ENCODE measurements around the gene IP6K1. TPM values are rescaled to one million over a fixed set of nuclear protein-coding genes. Genes with fewer than 3 reads are reported as not detected.
"Not testable (repeated sequence)": the region's sequence is repeated elsewhere in the genome, so short reads cannot be mapped to it uniquely, and the experiment has no call there.

IP6K1 gene
- total RNA-seq: 45.1 and 47.9 TPM in 2 replicates

GRCh38 chr3:49786357-49787181, at the start of gene IP6K1:
Gene IP6K1 (minus strand): TSS chr3:49786542. CDS start chr3:49748040, 38,502 bp downstream.
- peak within 1 kb of the TSS; percentile 87 for H3K4me3 ChIP-seq (ENCODE audit: low read depth, low read length)
- DNase-seq (ENCODE audit: low read depth): peak; percentile 100
- TF ChIP-seq CTCF (IDR thresholded peaks at IDR 0.05; ENCODE audit: insufficient read depth, low read depth, low read length): no peak

DNA sequence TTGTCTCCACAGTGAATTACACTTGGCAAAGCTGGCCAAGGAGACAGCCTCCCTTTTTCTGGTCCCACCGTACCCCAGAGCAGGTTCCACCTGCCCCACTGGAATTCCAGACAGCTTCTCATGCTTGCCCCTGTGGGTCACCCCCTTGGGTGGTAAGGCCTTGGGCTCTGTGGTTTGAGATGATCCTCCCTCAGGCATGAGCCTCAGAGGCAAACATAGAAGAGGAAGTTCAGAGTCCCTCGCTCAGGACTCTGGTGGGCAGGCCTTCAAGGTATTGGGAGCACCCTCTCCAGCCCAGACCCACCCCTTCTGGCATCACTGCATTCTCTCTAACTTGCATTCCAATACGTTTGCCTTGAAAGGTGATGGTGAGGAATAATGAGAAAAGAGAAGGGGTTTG, 45.0 kb upstream of the IP6K1 start:
- H3K4me3 ChIP-seq (ENCODE audit: low read depth, low read length): no peak overlapping the region
- TF ChIP-seq CTCF (IDR thresholded peaks at IDR 0.05; ENCODE audit: insufficient read depth, low read depth, low read length): no peak
- DNase-seq (ENCODE audit: low read depth): no peak

DNA sequence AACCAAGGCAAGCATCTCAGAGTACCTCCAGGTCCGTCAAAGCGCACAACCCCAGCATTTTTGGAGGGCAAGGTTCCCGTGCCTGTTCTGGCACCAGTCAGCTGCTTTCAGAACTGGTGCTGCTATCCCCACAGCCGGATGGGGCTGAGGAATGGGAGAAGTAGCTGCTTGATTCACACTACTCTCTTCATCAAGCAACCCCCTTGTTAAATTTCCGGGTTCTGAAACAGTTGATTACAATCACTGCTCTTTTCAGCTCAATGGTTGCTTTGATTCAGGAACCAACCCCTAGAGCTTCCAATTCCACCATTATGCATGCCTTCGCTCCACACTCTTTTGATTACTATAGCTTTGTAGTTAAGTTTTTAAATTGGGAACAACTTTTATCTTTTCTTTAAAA, 39.7 kb upstream of the IP6K1 start:
- no peak for TF ChIP-seq CTCF (IDR thresholded peaks at IDR 0.05; ENCODE audit: insufficient read depth, low read depth, low read length)
- no peak overlapping the region for H3K4me3 ChIP-seq (ENCODE audit: low read depth, low read length)
- DNase-seq (ENCODE audit: low read depth): no peak

GRCh38 chr3:49823131-49823530, 36.8 kb upstream of the IP6K1 start:
- not testable (repeated sequence) for H3K4me3 ChIP-seq (ENCODE audit: low read depth, low read length); DNase-seq (ENCODE audit: low read depth)

GRCh38 chr3:49813497-49814174, 27.3 kb upstream of the IP6K1 start, which contains the start of gene UBA7:
Gene UBA7 (minus strand): TSS chr3:49813953. CDS start chr3:49813787, 166 bp downstream.
- H3K4me3 ChIP-seq (ENCODE audit: low read depth, low read length): peak within 1 kb of the TSS; percentile 74
- TF ChIP-seq CTCF (IDR thresholded peaks at IDR 0.05; ENCODE audit: insufficient read depth, low read depth, low read length): no peak
- DNase-seq (ENCODE audit: low read depth): peak; percentile 81

GRCh38 chr3:49812916-49813496, 26.7 kb upstream of the IP6K1 start:
- DNase-seq (ENCODE audit: low read depth): no peak
- peak overlapping the region; percentile 74 for H3K4me3 ChIP-seq (ENCODE audit: low read depth, low read length)
- TF ChIP-seq CTCF (IDR thresholded peaks at IDR 0.05; ENCODE audit: insufficient read depth, low read depth, low read length): no peak

All from fibroblast of villous mesenchyme (primary cell).